HEK293T (cell line): ENCODE data around the gene HDAC3.

Experiments used
- CTCF ChIA-PET: fragments of 350-600 bp; formaldehyde crosslinking; extraction: SDS; loops from one replicate; lab custom pipeline; 2021; ENCODE audit warnings: antibody characterized with exemption, inconsistent platforms; lab: Yijun Ruan, JAX
- POLR2A ChIA-PET: fragments of 350-600 bp; formaldehyde crosslinking; extraction: SDS; loops from one replicate; lab custom pipeline; 2020; ENCODE audit warnings: antibody characterized with exemption, inconsistent platforms; lab: Yijun Ruan, JAX
- DNase-seq: peaks from one replicate; pipeline ENCODE4 v3.0.0; 2012; ENCODE audit warnings: mixed read lengths; ENCODE audit errors: extremely low spot score
- ARNT ChIP-seq: fragments of 450-650 bp; IDR thresholded peaks from 2 replicates; pipeline ENCODE4 v1.6.1; 2017; ENCODE audit warnings: mild to moderate bottlenecking
- BHLHE40 ChIP-seq: fragments of 450-650 bp; IDR thresholded peaks from 2 replicates; pipeline ENCODE4 v1.6.1; 2016; ENCODE audit warnings: mild to moderate bottlenecking, moderate library complexity, borderline replicate concordance
- CTBP1 ChIP-seq: fragments of 450-650 bp; IDR thresholded peaks from 2 replicates; pipeline ENCODE4 v1.6.1; 2016; ENCODE audit warnings: borderline replicate concordance
- ELF4 ChIP-seq: fragments of 450-650 bp; IDR thresholded peaks from 2 replicates; pipeline ENCODE4 v1.6.1; 2017; ENCODE audit warnings: antibody characterized with exemption
- FOXA1 ChIP-seq: fragments of 450-650 bp; IDR thresholded peaks from 2 replicates; pipeline ENCODE4 v1.6.1; 2016; ENCODE audit warnings: mild to moderate bottlenecking
- FOXK2 ChIP-seq: fragments of 450-650 bp; IDR thresholded peaks from 2 replicates; pipeline ENCODE4 v1.6.1; 2016; ENCODE audit warnings: mild to moderate bottlenecking
- FOXM1 ChIP-seq: fragments of 450-650 bp; IDR thresholded peaks from 2 replicates; pipeline ENCODE4 v1.6.1; 2017; ENCODE audit warnings: mild to moderate bottlenecking, borderline replicate concordance
- HDGF ChIP-seq: fragments of 450-650 bp; IDR thresholded peaks from 2 replicates; pipeline ENCODE4 v1.6.1; 2017; ENCODE audit warnings: antibody characterized with exemption, borderline replicate concordance
- L3MBTL2 ChIP-seq: fragments of 450-650 bp; conservative IDR thresholded peaks from 2 replicates; pipeline ENCODE4 v1.6.1; 2016; ENCODE audit warnings: mild to moderate bottlenecking
- LEF1 ChIP-seq: fragments of 450-650 bp; IDR thresholded peaks from 2 replicates; pipeline ENCODE4 v1.6.1; 2017; ENCODE audit warnings: mild to moderate bottlenecking, borderline replicate concordance
- NFRKB ChIP-seq: fragments of 450-650 bp; IDR thresholded peaks from 2 replicates; pipeline ENCODE4 v1.6.1; 2016; ENCODE audit warnings: mild to moderate bottlenecking, moderate library complexity
- PKNOX1 ChIP-seq: fragments of 450-650 bp; IDR thresholded peaks from 2 replicates; pipeline ENCODE4 v1.6.1; 2016
- SP1 ChIP-seq: fragments of 450-650 bp; IDR thresholded peaks from 2 replicates; pipeline ENCODE4 v1.6.1; 2017
- SUZ12 ChIP-seq: fragments of 450-650 bp; IDR thresholded peaks from 2 replicates; pipeline ENCODE4 v1.6.1; 2016; ENCODE audit warnings: mild to moderate bottlenecking
- TARDBP ChIP-seq: fragments of 450-650 bp; IDR thresholded peaks from 2 replicates; pipeline ENCODE4 v1.6.1; 2016
- ZNF384 ChIP-seq: fragments of 450-650 bp; IDR thresholded peaks from 2 replicates; pipeline ENCODE4 v1.6.1; 2016

HDAC3 gene

GRCh38 chr5:141636413-141637122 is at the start of gene HDAC3, which contains the start of gene RELL2:
HDAC3 (minus strand) TSS chr5:141636849; CDS start chr5:141636790, 59 bp downstream.
RELL2 (plus strand) TSS chr5:141636997; CDS start chr5:141638226, 1,229 bp downstream.
- POLR2A ChIA-PET: interaction anchor here (0.6 to 3.5 kb wide), 33 partner anchors 8 to 449 kb away, joined by 3 to 61 read pairs (median 4); partner anchors contain the start of genes ARAP3, DELE1, DIAPH1 and FCHSD1

DNA sequence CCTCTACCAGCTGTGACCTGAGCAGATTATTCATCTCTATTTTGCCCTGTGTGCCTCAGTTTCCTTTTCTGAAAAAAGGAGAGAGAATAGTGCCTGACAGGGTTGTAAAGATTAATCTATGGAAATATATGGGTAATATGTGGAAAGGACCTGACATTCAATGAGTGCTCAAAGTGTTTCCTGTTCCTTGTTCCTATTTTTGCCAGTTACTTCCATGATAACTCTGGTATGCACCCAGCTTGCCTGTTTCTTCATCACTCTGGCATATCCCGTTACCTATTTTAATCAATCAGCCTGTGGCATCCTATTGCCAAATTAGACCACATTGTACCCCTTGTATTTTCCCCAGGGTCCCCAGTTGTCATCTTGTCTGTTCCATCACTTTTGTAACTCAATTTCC is 48.9 kb upstream of the HDAC3 start:
- CTCF ChIA-PET: interaction anchor here (0.6 kb wide), 1 partner anchor 238 kb away, joined by 4 read pairs; no protein-coding TSS in a partner anchor
- POLR2A ChIA-PET: no interaction called here

More at GRCh38 chr5:141636413-141637122, at the start of gene HDAC3, which contains the start of gene RELL2:
- CTCF ChIA-PET: interaction anchor here (0.9 to 10.4 kb wide), 8 partner anchors 9 to 333 kb away, joined by 3 to 101 read pairs (median 4); partner anchors contain the start of genes DIAPH1 and RNF14
- peak; percentile 98 for DNase-seq
- TF ChIP-seq FOXA1: no peak

GRCh38 chr5:141683596-141684141 is 47.0 kb upstream of the HDAC3 start:
- CTCF ChIA-PET: interaction anchor here (0.8 to 1.2 kb wide), 5 partner anchors 8 to 306 kb away, joined by 3 to 5 read pairs (median 4); partner anchors contain the start of gene RNF14
- POLR2A ChIA-PET: interaction anchor here (0.7 to 2.5 kb wide), 5 partner anchors 9 to 240 kb away, joined by 3 to 8 read pairs (median 5); partner anchors contain the start of genes DELE1, HDAC3, PCDH1 and RELL2
- no peak for DNase-seq
- TF ChIP-seq TARDBP (no peak), L3MBTL2 (no peak), NFRKB (no peak), SUZ12 (no peak), HDGF (no peak), LEF1 (no peak), FOXM1 (no peak), ZNF384 (no peak), CTBP1 (no peak), BHLHE40 (no peak), PKNOX1 (no peak), ARNT (no peak), SP1 (no peak), ELF4 (no peak), FOXK2 (no peak), FOXA1 (no peak)

More for the DNA sequence above, 48.9 kb upstream of the HDAC3 start:
- no peak for TF ChIP-seq ARNT
- TF ChIP-seq PKNOX1: no peak
- TF ChIP-seq CTBP1: no peak
- TF ChIP-seq L3MBTL2: no peak
- no peak for TF ChIP-seq SUZ12
- no peak for TF ChIP-seq SP1
- no peak for TF ChIP-seq FOXA1
- no peak for TF ChIP-seq FOXK2
- no peak for TF ChIP-seq HDGF
- no peak for TF ChIP-seq TARDBP
- no peak for TF ChIP-seq NFRKB
- TF ChIP-seq ELF4: no peak
- no peak for TF ChIP-seq ZNF384
- no peak for TF ChIP-seq BHLHE40
- TF ChIP-seq LEF1: no peak
- no peak for TF ChIP-seq FOXM1
- DNase-seq: no peak

DNA sequence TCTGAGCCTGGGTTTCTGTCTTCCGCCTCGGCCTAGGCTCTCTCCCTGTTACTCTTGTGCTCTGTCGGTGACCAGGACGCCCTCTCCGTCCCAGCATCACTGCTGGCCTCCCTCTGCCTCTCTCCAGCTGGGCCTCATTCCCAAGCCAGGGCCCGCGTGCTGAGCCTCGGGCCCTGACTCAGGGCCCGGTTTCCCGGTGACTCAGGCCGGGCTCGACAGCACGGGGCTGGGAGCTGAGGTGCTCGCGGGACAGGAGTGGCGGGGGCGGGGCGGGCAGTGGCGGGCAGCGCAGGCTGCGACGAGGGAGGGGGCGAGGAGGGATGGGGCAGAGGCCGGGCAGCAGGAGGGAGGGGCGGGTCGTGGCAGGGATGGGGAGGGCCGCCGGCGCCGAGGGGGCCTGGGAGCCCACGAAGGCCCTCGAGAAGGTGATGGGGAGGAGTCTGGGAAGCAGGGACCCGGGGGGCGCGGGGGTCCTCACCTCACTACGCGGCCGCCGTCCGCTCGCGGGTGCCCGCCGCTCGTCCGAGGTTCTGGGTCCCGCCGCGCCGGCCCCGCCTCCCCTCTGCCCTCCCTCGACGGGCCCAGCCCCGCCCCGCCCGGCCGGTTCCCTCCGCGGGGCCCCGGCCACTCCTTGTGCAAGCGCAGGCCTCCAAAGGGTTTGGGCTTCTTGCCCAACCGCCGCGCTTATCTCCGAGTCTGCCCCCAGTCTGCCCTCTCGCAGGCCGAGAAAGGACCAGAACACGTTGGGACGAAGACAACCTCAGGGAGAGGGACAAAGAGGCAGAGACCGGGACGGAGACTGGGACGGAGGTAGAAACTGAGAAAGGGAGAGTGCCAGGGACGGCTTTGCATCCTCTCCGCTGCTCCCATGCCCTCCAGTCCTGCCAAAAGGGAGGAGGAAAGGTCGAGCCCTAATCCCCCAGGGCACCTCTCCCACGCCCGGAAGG is 45.3 kb upstream of the HDAC3 start, which contains the start of gene ARAP3:
Gene ARAP3, minus strand, starts transcription at position 536 of the 947 bp plus-strand sequence. CDS start 1,744 bp downstream, outside the sequence.
- ChIA-PET POLR2A (interaction anchor here (0.7 to 2.5 kb wide), 3 partner anchors 12 to 598 kb away, joined by 3 to 11 read pairs (median 8); partner anchors contain the start of genes HDAC3 and RELL2), CTCF (interaction anchor here (0.7 to 1.2 kb wide), 3 partner anchors 12 to 550 kb away, joined by 4 to 5 read pairs (median 4); partner anchors contain the start of gene RNF14)
- DNase-seq: peak; percentile 49
- TF ChIP-seq L3MBTL2 (peak; percentile 84), CTBP1 (no peak)

- no peak for DNase-seq
- CTCF ChIA-PET: interaction anchor here (0.7 to 0.9 kb wide), 3 partner anchors 12 to 551 kb away, joined by 4 read pairs; partner anchors contain the start of gene RNF14
- TF ChIP-seq ZNF384 (no peak), TARDBP (no peak), CTBP1 (no peak), FOXM1 (no peak), FOXK2 (no peak), PKNOX1 (no peak)
- POLR2A ChIA-PET: interaction anchor here (0.7 to 2.5 kb wide), 3 partner anchors 11 to 599 kb away, joined by 3 to 11 read pairs (median 8); partner anchors contain the start of genes HDAC3 and RELL2
Observed at GRCh38 chr5:141681295-141681694, 44.6 kb upstream of the HDAC3 start.
